ENCODE data around the gene MAN2A2. TPM values are rescaled to one million over a fixed set of nuclear protein-coding genes. Genes with fewer than 3 reads are reported as not detected.

The MAN2A2 gene
- total and polyA plus RNA-seq, 2 donors (not counting 3 experiments of a cell fraction or from before 2014, with no cell fraction given), result 60.9 to 77.7 TPM

GRCh38 chr15:90936823-90937222 is 33.7 kb downstream of the MAN2A2 start:
- no peaks in the 10 kb centered on the region for H4K20me1 ChIP-seq (replicated peaks; ENCODE audit: control insufficient read depth, extremely low read depth, insufficient read depth, low read length)
- no peak for FAIRE-seq
- intact Hi-C loops (cut with micrococcal nuclease) (no loop called here), dilution Hi-C loops (cut with MboI; ENCODE audit: extremely low pct_ligation_motif_present, low sequenced_read_pairs) (no loop called here)
- H3K27me3 ChIP-seq (ENCODE audit: control insufficient read depth in 2 of 2, insufficient read depth in 2 of 2, low read length in 2 of 2), result no peaks in the 10 kb centered on the region
- peaks cover 23% of the 10 kb centered on the region for H3K4me1 ChIP-seq (ENCODE audit: control insufficient read depth, extremely low read depth, insufficient read depth, low read length)
- ChIA-PET POLR2A (interaction anchor here (0.7 kb wide), 1 partner anchor 346 kb away, joined by 3 read pairs; no protein-coding TSS in a partner anchor), CTCF (interaction anchor here (0.6 to 8.1 kb wide), 2 partner anchors 19 to 27 kb away, joined by 3 to 59 read pairs; partner anchors contain the start of gene RCCD1)
- no peak for DNase-seq (ENCODE audit: low read depth, low spot score)
- TF ChIP-seq JUN (IDR thresholded peaks at IDR 0.05; ENCODE audit: borderline replicate concordance, insufficient read depth, insufficient read length, low read depth) (no peak), EZH2 (IDR thresholded peaks at IDR 0.05; ENCODE audit: borderline replicate concordance, low read depth, low read length, severe bottlenecking) (no peak), MYC (IDR thresholded peaks at IDR 0.05; ENCODE audit: low read depth, low read length) (no peak), CTCF (IDR thresholded peaks at IDR 0.05; ENCODE audit: extremely low read depth in 1 of 2, insufficient read depth in 1 of 2, low read depth in 1 of 2, low read length in 2 of 2) (no peak), FOS (IDR thresholded peaks at IDR 0.05; ENCODE audit: borderline replicate concordance, insufficient read depth, low read length) (no peak)
- H3K9me3 ChIP-seq (replicated peaks; ENCODE audit: control insufficient read depth, insufficient read depth, low read length), result no peaks in the 10 kb centered on the region
- H3K4me2 ChIP-seq (ENCODE audit: insufficient read depth, low read length), result peak overlapping the region; percentile 69
- BruUV-seq (replicated peaks), result no TSS peak
- H3K79me2 ChIP-seq (ENCODE audit: control insufficient read depth, insufficient read depth, low read length), result peaks cover 17% of the 10 kb centered on the region
- no peak overlapping the region for H2AFZ ChIP-seq (ENCODE audit: low read depth, low read length)
- no peak overlapping the region for H3K4me3 ChIP-seq (replicated peaks in 1 of 3; ENCODE audit: insufficient read depth in 1 of 3, low read depth in 1 of 3, low read length in 3 of 3)
- no peak overlapping the region for H3K27ac ChIP-seq (ENCODE audit: insufficient read depth, low read depth, low read length)
- H3K36me3 ChIP-seq (ENCODE audit: control insufficient read depth in 2 of 2, extremely low read depth in 1 of 2, insufficient read depth in 2 of 2, low read length in 2 of 2), result peaks cover 10 to 23% of the 10 kb centered on the region in 2 experiments
- H3K9ac ChIP-seq (replicated peaks; ENCODE audit: extremely low read depth, insufficient read depth, low read length), result no peak overlapping the region
- H3K9me1 ChIP-seq (replicated peaks; ENCODE audit: control insufficient read depth, extremely low read depth, insufficient read depth, low read length), result no peaks in the 10 kb centered on the region

- BruUV-seq (replicated peaks), result no TSS peak
- dilution Hi-C loops (cut with MboI; ENCODE audit: extremely low pct_ligation_motif_present, low sequenced_read_pairs) (no loop called here), intact Hi-C loops (cut with micrococcal nuclease) (no loop called here)
- H3K4me2 ChIP-seq (ENCODE audit: insufficient read depth, low read length), result no peak overlapping the region
- FAIRE-seq (no peak), DNase-seq (ENCODE audit: low read depth, low spot score) (no peak)
- H4K20me1 ChIP-seq (replicated peaks; ENCODE audit: control insufficient read depth, extremely low read depth, insufficient read depth, low read length), result no peaks in the 10 kb centered on the region
- TF ChIP-seq FOS (IDR thresholded peaks at IDR 0.05; ENCODE audit: borderline replicate concordance, insufficient read depth, low read length), result no peak
- TF ChIP-seq EZH2 (IDR thresholded peaks at IDR 0.05; ENCODE audit: borderline replicate concordance, low read depth, low read length, severe bottlenecking), result no peak
- no peak for TF ChIP-seq CTCF (IDR thresholded peaks at IDR 0.05; ENCODE audit: extremely low read depth in 1 of 2, insufficient read depth in 1 of 2, low read depth in 1 of 2, low read length in 2 of 2)
- TF ChIP-seq POLR2AphosphoS5 (IDR thresholded peaks at IDR 0.05; ENCODE audit: insufficient read depth, low read depth, low read length), result no peak
- H2AFZ ChIP-seq (ENCODE audit: low read depth, low read length), result no peak overlapping the region
- ChIA-PET POLR2A (no interaction called here), CTCF (no interaction called here)
- H3K4me1 ChIP-seq (ENCODE audit: control insufficient read depth, extremely low read depth, insufficient read depth, low read length), result peaks cover 21% of the 10 kb centered on the region
- H3K79me2 ChIP-seq (ENCODE audit: control insufficient read depth, insufficient read depth, low read length), result peaks cover 17% of the 10 kb centered on the region
- H3K4me3 ChIP-seq (replicated peaks in 1 of 3; ENCODE audit: insufficient read depth in 1 of 3, low read depth in 1 of 3, low read length in 3 of 3), result no peak overlapping the region
- peaks cover 14 to 35% of the 10 kb centered on the region in 2 experiments for H3K36me3 ChIP-seq (ENCODE audit: control insufficient read depth in 2 of 2, extremely low read depth in 1 of 2, insufficient read depth in 2 of 2, low read length in 2 of 2)
- no peaks in the 10 kb centered on the region for H3K27me3 ChIP-seq (ENCODE audit: control insufficient read depth in 2 of 2, insufficient read depth in 2 of 2, low read length in 2 of 2)
- H3K27ac ChIP-seq (ENCODE audit: insufficient read depth, low read depth, low read length), result no peak overlapping the region
- H3K9ac ChIP-seq (replicated peaks; ENCODE audit: extremely low read depth, insufficient read depth, low read length), result no peak overlapping the region
- no peaks in the 10 kb centered on the region for H3K9me1 ChIP-seq (replicated peaks; ENCODE audit: control insufficient read depth, extremely low read depth, insufficient read depth, low read length)
- no peaks in the 10 kb centered on the region for H3K9me3 ChIP-seq (replicated peaks; ENCODE audit: control insufficient read depth, insufficient read depth, low read length)
Measured at GRCh38 chr15:90938261-90938660, 35.2 kb downstream of the MAN2A2 start.
